GM20000 (cell line): ENCODE results near the gene POLK.
"Not testable (repeated sequence)": the region's sequence is repeated elsewhere in the genome, so short reads cannot be mapped to it uniquely, and the experiment has no call there.

Experiments
- DNase-seq: peaks from one replicate; pipeline ENCODE4 v3.0.0; 2012; ENCODE audit warnings: low spot score
- TF ChIP-seq, protein P1 (sequence below): IDR thresholded peaks from 2 replicates; pipeline ENCODE4 v1.5.1; 2012; ENCODE audit warnings: mild to moderate bottlenecking, control low read depth; ENCODE audit errors: extremely low read depth, missing control alignments

The POLK gene

GRCh38 chr5:75472973-75473372 is 38.7 kb upstream of the POLK start:
- TF ChIP-seq, protein P1, sequence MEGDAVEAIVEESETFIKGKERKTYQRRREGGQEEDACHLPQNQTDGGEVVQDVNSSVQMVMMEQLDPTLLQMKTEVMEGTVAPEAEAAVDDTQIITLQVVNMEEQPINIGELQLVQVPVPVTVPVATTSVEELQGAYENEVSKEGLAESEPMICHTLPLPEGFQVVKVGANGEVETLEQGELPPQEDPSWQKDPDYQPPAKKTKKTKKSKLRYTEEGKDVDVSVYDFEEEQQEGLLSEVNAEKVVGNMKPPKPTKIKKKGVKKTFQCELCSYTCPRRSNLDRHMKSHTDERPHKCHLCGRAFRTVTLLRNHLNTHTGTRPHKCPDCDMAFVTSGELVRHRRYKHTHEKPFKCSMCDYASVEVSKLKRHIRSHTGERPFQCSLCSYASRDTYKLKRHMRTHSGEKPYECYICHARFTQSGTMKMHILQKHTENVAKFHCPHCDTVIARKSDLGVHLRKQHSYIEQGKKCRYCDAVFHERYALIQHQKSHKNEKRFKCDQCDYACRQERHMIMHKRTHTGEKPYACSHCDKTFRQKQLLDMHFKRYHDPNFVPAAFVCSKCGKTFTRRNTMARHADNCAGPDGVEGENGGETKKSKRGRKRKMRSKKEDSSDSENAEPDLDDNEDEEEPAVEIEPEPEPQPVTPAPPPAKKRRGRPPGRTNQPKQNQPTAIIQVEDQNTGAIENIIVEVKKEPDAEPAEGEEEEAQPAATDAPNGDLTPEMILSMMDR: no peak
- DNase-seq: no peak

DNA sequence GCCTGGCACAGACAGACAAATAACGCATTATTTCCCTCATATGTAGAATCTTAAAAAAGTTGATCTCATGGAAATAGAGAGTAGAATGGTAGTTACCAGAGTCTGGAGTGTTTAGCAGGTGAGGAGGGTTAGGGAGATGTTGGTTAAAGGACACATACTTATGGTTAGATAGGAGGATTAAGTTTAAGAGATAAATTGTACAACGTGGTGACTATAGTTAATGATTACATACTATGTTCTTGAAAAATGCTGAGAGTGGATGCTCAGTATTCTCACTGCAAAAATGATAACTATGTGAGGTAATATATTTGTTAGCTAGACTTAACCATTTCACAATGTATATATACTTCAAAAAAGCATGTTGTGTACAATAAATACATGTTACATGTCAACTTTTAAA is 38.2 kb upstream of the POLK start:
- TF ChIP-seq, protein P1: no peak
- no peak for DNase-seq

- DNase-seq: no peak
- TF ChIP-seq, protein P1: no peak
Measured at GRCh38 chr5:75475364-75475763, 36.3 kb upstream of the POLK start.

- no peak for DNase-seq
- TF ChIP-seq, protein P1: no peak
Measured at GRCh38 chr5:75481024-75481423, 30.7 kb upstream of the POLK start.

DNA sequence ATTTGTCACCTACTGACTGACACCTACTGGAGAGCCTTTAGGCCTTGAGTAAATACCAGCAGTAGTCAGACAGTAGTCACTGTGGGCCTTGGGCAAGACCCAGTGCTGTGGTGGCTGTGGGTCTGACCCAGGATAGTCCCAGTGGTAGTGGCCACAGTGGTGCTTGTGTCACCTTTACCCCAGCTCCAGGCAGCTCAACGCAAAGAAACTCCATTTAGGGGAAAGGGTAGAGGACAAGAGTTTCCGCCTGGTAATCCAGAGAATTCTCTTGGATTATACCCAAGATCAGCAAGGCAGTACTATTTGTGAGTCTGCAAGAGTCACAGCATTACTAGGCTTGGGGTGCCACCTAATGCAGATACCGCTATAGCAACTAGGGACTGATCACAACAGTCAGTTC is 29.2 kb upstream of the POLK start:
- no peak for DNase-seq
- TF ChIP-seq, protein P1: no peak

- no peak for DNase-seq
Measured at GRCh38 chr5:75484605-75485004, 27.1 kb upstream of the POLK start.

GRCh38 chr5:75489847-75490246 is 21.8 kb upstream of the POLK start:
- DNase-seq: not testable (repeated sequence)

More at GRCh38 chr5:75484605-75485004, 27.1 kb upstream of the POLK start:
- TF ChIP-seq, protein P1: no peak

GRCh38 chr5:75491621-75492020 is 20.1 kb upstream of the POLK start:
- TF ChIP-seq, protein P1: no peak
- no peak for DNase-seq
